A549 (cell line): Measurements from ENCODE around the gene ABCA13. TPM values are rescaled to one million over a fixed set of nuclear protein-coding genes. Genes with fewer than 3 reads are reported as not detected.

Experiments
- ATAC-seq, 2 experiments: fragments of 200-7000 bp in 1 of 2; fragments of >200 bp in 1 of 2; cut with Nextera tagmentation in 1 of 2; cut with Tn5 transposase in 1 of 2; 3 replicates each; pipeline versions ENCODE4 v1.8.0 to v1.9.1; 2018 to 2020; ENCODE audit warnings: mild to moderate bottlenecking in 1 of 2, moderate library complexity in 1 of 2
- CTCF ChIA-PET: fragments of 300-600 bp; sonication (Branson Sonifier 250); formaldehyde crosslinking; extraction: SDS; loops from one replicate; lab custom pipeline; 2021; ENCODE audit warnings: antibody characterized with exemption, inconsistent platforms; lab: Yijun Ruan, JAX
- POLR2A ChIA-PET: fragments of 350-600 bp; formaldehyde crosslinking; extraction: SDS; loops from one replicate; lab custom pipeline; 2021; ENCODE audit warnings: antibody characterized with exemption, inconsistent platforms; lab: Yijun Ruan, JAX
- DNase-seq, 2 experiments: peaks; one replicate each; pipeline versions ENCODE4 v3.0.0 to v3.0.0-alpha.2; 2011 to 2016; ENCODE audit warnings: low read depth in 1 of 2, low spot score in 1 of 2
- FAIRE-seq: peaks from 2 replicates; lab custom pipeline; 2011; peaks lifted over from hg19 to GRCh38; lab: Jason Lieb, UNC
- H3K27ac ChIP-seq, 2 experiments: fragments of >200 bp; sonication (Bioruptor Twin); formaldehyde crosslinking; 3 replicates each; pipeline ENCODE4 v1.5.1; 2016 to 2017
- H3K4me1 ChIP-seq: fragments of >200 bp; sonication (Bioruptor Twin); formaldehyde crosslinking; 3 replicates; pipeline ENCODE4 v1.6.1; 2016
- H3K4me2 ChIP-seq: fragments of >200 bp; sonication (Bioruptor Twin); formaldehyde crosslinking; 3 replicates; pipeline ENCODE4 v1.6.1; 2016
- H3K4me3 ChIP-seq: fragments of >200 bp; sonication (Bioruptor Twin); formaldehyde crosslinking; 3 replicates; pipeline ENCODE4 v1.5.1; 2016
- H3K9me3 ChIP-seq: fragments of >200 bp; sonication (Bioruptor Twin); formaldehyde crosslinking; 3 replicates; pipeline ENCODE4 v1.6.1; 2016
- CBX2 ChIP-seq: fragments of 200-600 bp; sonication (generic); IDR thresholded peaks from 2 replicates; pipeline ENCODE4 v1.6.1; 2016; ENCODE audit warnings: low read depth, mild to moderate bottlenecking, borderline replicate concordance
- CBX8 ChIP-seq: fragments of 200-600 bp; sonication (generic); IDR thresholded peaks from 2 replicates; pipeline ENCODE4 v1.6.1; 2016
- CHD2 ChIP-seq: fragments of 150-350 bp; IDR thresholded peaks from 2 replicates; pipeline ENCODE4 v1.6.1; 2014; ENCODE audit warnings: low read length; ENCODE audit not compliant: partially characterized antibody
- EHF ChIP-seq: fragments of 250-450 bp; sonication (Bioruptor Pico); IDR thresholded peaks from 2 replicates; pipeline ENCODE4 v1.5.0; 2020; ENCODE audit warnings: mild to moderate bottlenecking
- EP300 ChIP-seq, 2 experiments: fragments of >200 bp; sonication (Bioruptor Twin); formaldehyde crosslinking; IDR thresholded peaks; 2 replicates in 1 of 2; 3 replicates in 1 of 2; pipeline ENCODE4 v1.6.1; 2016 to 2017
- FOSB ChIP-seq: fragments of 250-450 bp; sonication (Bioruptor Pico); IDR thresholded peaks from 2 replicates; pipeline ENCODE4 v1.5.0; 2020; ENCODE audit warnings: mild to moderate bottlenecking, moderate library complexity
- FOXS1 ChIP-seq: fragments of 250-450 bp; sonication (Bioruptor Pico); IDR thresholded peaks from 2 replicates; pipeline ENCODE4 v1.5.0; 2020; ENCODE audit warnings: mild to moderate bottlenecking, moderate library complexity
- HDAC2 ChIP-seq: fragments of 200-600 bp; sonication (generic); IDR thresholded peaks from 2 replicates; pipeline ENCODE4 v1.6.1; 2016
- HEYL ChIP-seq: fragments of 250-450 bp; sonication (Bioruptor Pico); IDR thresholded peaks from 2 replicates; pipeline ENCODE4 v1.8.0; 2021; ENCODE audit warnings: mild to moderate bottlenecking, moderate library complexity
- HOXA7 ChIP-seq: fragments of 250-450 bp; sonication (Bioruptor Pico); IDR thresholded peaks from 2 replicates; pipeline ENCODE4 v1.5.0; 2020; ENCODE audit warnings: mild to moderate bottlenecking, moderate library complexity
- KDM5A ChIP-seq: fragments of 200-600 bp; sonication (generic); IDR thresholded peaks from 2 replicates; pipeline ENCODE4 v1.6.1; 2016; ENCODE audit warnings: antibody characterized with exemption, mild to moderate bottlenecking
- MAZ ChIP-seq: fragments of 150-350 bp; IDR thresholded peaks from 2 replicates; pipeline ENCODE4 v1.6.1; 2014; ENCODE audit warnings: antibody characterized with exemption, low read depth, low read length, borderline replicate concordance
- NPAS2 ChIP-seq: fragments of 250-450 bp; sonication (Bioruptor Pico); IDR thresholded peaks from 2 replicates; pipeline ENCODE4 v1.8.0; 2022; ENCODE audit warnings: mild to moderate bottlenecking, moderate library complexity, borderline replicate concordance
- NR3C1 ChIP-seq: fragments of >200 bp; sonication (Bioruptor Twin); formaldehyde crosslinking; IDR thresholded peaks from 3 replicates; pipeline ENCODE4 v1.6.1; 2017
- PHF8 ChIP-seq: fragments of 200-600 bp; sonication (generic); IDR thresholded peaks from 2 replicates; pipeline ENCODE4 v1.6.1; 2016; ENCODE audit warnings: low read depth, mild to moderate bottlenecking, antibody characterized with exemption, moderate library complexity, borderline replicate concordance
- POLR2A ChIP-seq: IDR thresholded peaks from 2 replicates; pipeline ENCODE4 v1.6.1; 2012; ENCODE audit warnings: mild to moderate bottlenecking, low read length
- POLR2AphosphoS2 ChIP-seq: conservative IDR thresholded peaks from 2 replicates; pipeline ENCODE4 v1.6.1; 2012; ENCODE audit warnings: low read length, improper control_type of control experiment, inconsistent platforms
- RARB ChIP-seq: fragments of 250-450 bp; sonication (Bioruptor Pico); IDR thresholded peaks from 2 replicates; pipeline ENCODE4 v1.8.0; 2021; ENCODE audit warnings: mild to moderate bottlenecking, moderate library complexity
- RFX5 ChIP-seq: fragments of 450-650 bp; IDR thresholded peaks from 2 replicates; pipeline ENCODE4 v1.7.1; 2014; ENCODE audit warnings: antibody characterized with exemption, mild to moderate bottlenecking, moderate library complexity
- TFCP2L1 ChIP-seq: fragments of 250-450 bp; sonication (Bioruptor Pico); IDR thresholded peaks from 2 replicates; pipeline ENCODE4 v1.5.0; 2021; ENCODE audit warnings: mild to moderate bottlenecking
- ZNF302 ChIP-seq: fragments of 250-450 bp; sonication (Bioruptor Pico); IDR thresholded peaks from 2 replicates; pipeline ENCODE4 v1.9.0; 2021; ENCODE audit warnings: inconsistent platforms, mild to moderate bottlenecking, moderate library complexity
- WGBS: methylation state at CpG from one replicate; pipeline ENCODE4 v1.1.6; 2017; ENCODE audit errors: missing lambda C conversion rate; 5-methylcytosine and 5-hydroxymethylcytosine counted together
- polyA plus RNA-seq, 4 experiments: library from polyadenylated mRNA; depleted of rRNA in 3 of 4; stranded (reverse); fragments of >200 nt; fragmentation: RNase III in 1 of 4; extraction: RNeasy Plus Mini Kit Qiagen cat#74134 plus additional on column Dnase treatment in 1 of 4; gene quantifications; 2 replicates in 3 of 4; 3 replicates in 1 of 4; pipeline ENCODE4 v1.2.3, GENCODE V29; 2011 to 2017
- TF ChIP-seq, protein P1 (sequence below): fragments of 150-350 bp; IDR thresholded peaks from 2 replicates; pipeline ENCODE4 v1.6.1; 2014; ENCODE audit warnings: low read depth, mild to moderate bottlenecking, low read length
- TF ChIP-seq, protein P2 (sequence below): IDR thresholded peaks from 2 replicates; pipeline ENCODE4 v1.6.1; 2012; ENCODE audit warnings: low read depth, borderline replicate concordance
- TF ChIP-seq, protein P3 (sequence below): fragments of >200 bp; sonication (Bioruptor Twin); formaldehyde crosslinking; IDR thresholded peaks from 3 replicates; pipeline ENCODE4 v1.5.1; 2016
- TF ChIP-seq, protein P4 (sequence below): fragments of >200 bp; sonication (Bioruptor Twin); formaldehyde crosslinking; IDR thresholded peaks from 2 replicates; pipeline ENCODE4 v1.6.1; 2016
- TF ChIP-seq, protein P5 (sequence below): fragments of 450-650 bp; IDR thresholded peaks from 2 replicates; pipeline ENCODE4 v1.6.1; 2014; ENCODE audit warnings: antibody characterized with exemption

Gene ABCA13
- polyA plus RNA-seq, 2 of the 4 experiments (the other 2 are of a cell fraction) = 0.01 TPM; not detected in 1

DNA sequence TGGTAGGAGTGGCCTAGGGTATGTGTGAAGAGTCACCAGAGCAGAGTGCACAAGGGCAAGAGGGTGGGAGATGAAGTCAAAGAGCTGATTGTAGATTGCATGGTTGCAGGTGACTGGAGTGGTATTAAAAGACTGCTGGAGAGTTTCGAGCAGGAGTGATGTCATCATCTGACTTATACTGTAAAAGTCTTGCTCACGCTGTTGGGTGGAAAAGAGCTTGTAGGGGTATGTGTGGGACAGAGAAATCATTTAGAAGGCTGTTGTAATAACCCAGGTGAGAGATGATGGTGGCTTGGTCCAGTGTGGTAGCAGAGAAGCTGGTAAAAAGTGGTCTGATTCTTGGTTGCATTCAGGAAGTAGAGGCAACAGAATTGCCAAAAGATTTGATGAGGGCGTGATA lies 184.1 kb downstream of the ABCA13 start:
- H3K27ac ChIP-seq = no peak overlapping the region
- CTCF ChIA-PET = no interaction called here
- TF ChIP-seq POLR2AphosphoS2 = no peak
- TF ChIP-seq, protein P1, sequence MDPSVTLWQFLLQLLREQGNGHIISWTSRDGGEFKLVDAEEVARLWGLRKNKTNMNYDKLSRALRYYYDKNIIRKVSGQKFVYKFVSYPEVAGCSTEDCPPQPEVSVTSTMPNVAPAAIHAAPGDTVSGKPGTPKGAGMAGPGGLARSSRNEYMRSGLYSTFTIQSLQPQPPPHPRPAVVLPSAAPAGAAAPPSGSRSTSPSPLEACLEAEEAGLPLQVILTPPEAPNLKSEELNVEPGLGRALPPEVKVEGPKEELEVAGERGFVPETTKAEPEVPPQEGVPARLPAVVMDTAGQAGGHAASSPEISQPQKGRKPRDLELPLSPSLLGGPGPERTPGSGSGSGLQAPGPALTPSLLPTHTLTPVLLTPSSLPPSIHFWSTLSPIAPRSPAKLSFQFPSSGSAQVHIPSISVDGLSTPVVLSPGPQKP = no peak
- TF ChIP-seq HEYL (CRISPR knock-in tag) = no peak
- TF ChIP-seq CHD2 = no peak
- no peak for TF ChIP-seq TFCP2L1 (CRISPR knock-in tag)
- TF ChIP-seq FOXS1 (CRISPR knock-in tag) = no peak
- no peak for TF ChIP-seq MAZ
- TF ChIP-seq NPAS2 (CRISPR knock-in tag) = no peak
- TF ChIP-seq RARB (CRISPR knock-in tag) = no peak
- H3K4me3 ChIP-seq = no peak overlapping the region
- DNase-seq (no peak), FAIRE-seq (no peak), ATAC-seq (no peak)
- no peak overlapping the region for H3K4me2 ChIP-seq
- no peaks in the 10 kb centered on the region for H3K9me3 ChIP-seq
- 6% methylated on average over 3 of the region's 3 CpGs for WGBS
- no peaks in the 10 kb centered on the region for H3K4me1 ChIP-seq
- POLR2A ChIA-PET = no interaction called here

DNA sequence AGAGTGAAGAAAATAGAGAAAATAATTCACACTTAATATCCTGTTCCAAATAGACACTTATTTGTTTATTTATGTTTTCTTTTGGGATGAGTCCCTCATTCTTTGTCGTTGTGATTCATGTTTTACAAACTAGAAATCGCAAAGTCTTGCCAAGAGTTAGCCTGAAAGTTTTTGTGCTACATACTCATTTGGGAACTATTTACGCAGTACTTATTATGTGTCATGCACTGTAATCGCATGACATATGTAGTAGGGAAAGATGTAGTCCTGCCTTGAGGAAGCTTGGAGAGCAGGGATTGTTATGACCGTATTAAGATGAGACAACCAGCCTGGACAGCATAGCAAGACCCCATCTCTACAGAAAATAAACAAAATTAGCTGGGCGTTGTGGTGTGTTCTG lies 189.3 kb downstream of the ABCA13 start:
- ChIA-PET POLR2A (no interaction called here), CTCF (no interaction called here)
- Histone ChIP-seq H3K4me1 (no peaks in the 10 kb centered on the region), H3K27ac (no peak overlapping the region), H3K9me3 (no peaks in the 10 kb centered on the region), H3K4me2 (no peak overlapping the region), H3K4me3 (no peak overlapping the region)
- no peak for ATAC-seq
- no peak for FAIRE-seq
- WGBS = 42% methylated on average over 6 of the region's 6 CpGs
- TF ChIP-seq CHD2 (no peak), EP300 (IDR thresholded peaks at IDR 0.05) (no peak), EHF (no peak), ZNF302 (CRISPR knock-in tag) (no peak), FOSB (CRISPR knock-in tag) (no peak), CBX8 (no peak), PHF8 (no peak), CBX2 (no peak), NR3C1 (no peak)
- TF ChIP-seq, protein P1 = no peak
- DNase-seq = no peak

DNA sequence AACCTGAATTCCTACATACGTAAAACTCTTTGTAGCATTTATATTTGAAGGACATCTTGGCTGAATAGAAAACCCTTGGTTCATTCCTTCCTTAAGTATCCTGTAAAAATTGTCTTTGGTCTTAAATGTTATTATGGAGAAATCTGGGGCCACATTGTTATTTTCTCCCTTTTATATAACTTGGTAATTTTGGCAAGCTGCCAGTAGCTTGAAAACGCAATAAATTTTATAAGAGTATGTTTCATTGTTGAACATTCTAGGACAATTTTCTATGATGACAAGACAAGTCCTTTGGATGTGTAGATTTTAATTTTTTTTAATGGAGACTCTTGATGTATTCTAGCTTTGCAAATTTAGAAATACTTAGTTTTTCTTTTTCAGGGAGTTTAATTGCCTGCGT lies 191.9 kb downstream of the ABCA13 start:
- CTCF ChIA-PET = no interaction called here
- DNase-seq = no peak
- no peak overlapping the region for H3K4me3 ChIP-seq

More for the DNA sequence above, 191.9 kb downstream of the ABCA13 start:
- FAIRE-seq (no peak), ATAC-seq (no peak)
- Histone ChIP-seq H3K9me3 (no peaks in the 10 kb centered on the region), H3K27ac (no peak overlapping the region), H3K4me2 (no peak overlapping the region), H3K4me1 (no peaks in the 10 kb centered on the region)
- WGBS = 53% methylated on average over 3 of the region's 3 CpGs
- no peak for TF ChIP-seq MAZ
- TF ChIP-seq EHF = no peak
- TF ChIP-seq, protein P2, sequence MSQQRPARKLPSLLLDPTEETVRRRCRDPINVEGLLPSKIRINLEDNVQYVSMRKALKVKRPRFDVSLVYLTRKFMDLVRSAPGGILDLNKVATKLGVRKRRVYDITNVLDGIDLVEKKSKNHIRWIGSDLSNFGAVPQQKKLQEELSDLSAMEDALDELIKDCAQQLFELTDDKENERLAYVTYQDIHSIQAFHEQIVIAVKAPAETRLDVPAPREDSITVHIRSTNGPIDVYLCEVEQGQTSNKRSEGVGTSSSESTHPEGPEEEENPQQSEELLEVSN = no peak
- TF ChIP-seq, protein P3, sequence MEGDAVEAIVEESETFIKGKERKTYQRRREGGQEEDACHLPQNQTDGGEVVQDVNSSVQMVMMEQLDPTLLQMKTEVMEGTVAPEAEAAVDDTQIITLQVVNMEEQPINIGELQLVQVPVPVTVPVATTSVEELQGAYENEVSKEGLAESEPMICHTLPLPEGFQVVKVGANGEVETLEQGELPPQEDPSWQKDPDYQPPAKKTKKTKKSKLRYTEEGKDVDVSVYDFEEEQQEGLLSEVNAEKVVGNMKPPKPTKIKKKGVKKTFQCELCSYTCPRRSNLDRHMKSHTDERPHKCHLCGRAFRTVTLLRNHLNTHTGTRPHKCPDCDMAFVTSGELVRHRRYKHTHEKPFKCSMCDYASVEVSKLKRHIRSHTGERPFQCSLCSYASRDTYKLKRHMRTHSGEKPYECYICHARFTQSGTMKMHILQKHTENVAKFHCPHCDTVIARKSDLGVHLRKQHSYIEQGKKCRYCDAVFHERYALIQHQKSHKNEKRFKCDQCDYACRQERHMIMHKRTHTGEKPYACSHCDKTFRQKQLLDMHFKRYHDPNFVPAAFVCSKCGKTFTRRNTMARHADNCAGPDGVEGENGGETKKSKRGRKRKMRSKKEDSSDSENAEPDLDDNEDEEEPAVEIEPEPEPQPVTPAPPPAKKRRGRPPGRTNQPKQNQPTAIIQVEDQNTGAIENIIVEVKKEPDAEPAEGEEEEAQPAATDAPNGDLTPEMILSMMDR = no peak
- no peak for TF ChIP-seq HDAC2
- TF ChIP-seq POLR2A = no peak
- no peak for TF ChIP-seq FOSB (CRISPR knock-in tag)
- TF ChIP-seq, protein P4, sequence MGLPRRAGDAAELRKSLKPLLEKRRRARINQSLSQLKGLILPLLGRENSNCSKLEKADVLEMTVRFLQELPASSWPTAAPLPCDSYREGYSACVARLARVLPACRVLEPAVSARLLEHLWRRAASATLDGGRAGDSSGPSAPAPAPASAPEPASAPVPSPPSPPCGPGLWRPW = no peak
- TF ChIP-seq RFX5 = no peak
- no peak for TF ChIP-seq KDM5A
- no peak for TF ChIP-seq RARB (CRISPR knock-in tag)
- TF ChIP-seq, protein P5, sequence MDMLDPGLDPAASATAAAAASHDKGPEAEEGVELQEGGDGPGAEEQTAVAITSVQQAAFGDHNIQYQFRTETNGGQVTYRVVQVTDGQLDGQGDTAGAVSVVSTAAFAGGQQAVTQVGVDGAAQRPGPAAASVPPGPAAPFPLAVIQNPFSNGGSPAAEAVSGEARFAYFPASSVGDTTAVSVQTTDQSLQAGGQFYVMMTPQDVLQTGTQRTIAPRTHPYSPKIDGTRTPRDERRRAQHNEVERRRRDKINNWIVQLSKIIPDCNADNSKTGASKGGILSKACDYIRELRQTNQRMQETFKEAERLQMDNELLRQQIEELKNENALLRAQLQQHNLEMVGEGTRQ = no peak
- no peak for TF ChIP-seq HOXA7 (CRISPR knock-in tag)
- POLR2A ChIA-PET = no interaction called here
